HUES64 (cell line): ENCODE measurements around the gene ZSCAN5A.

Experiments
- H3K27ac ChIP-seq: 2 replicates; pipeline ENCODE4 v1.7.0; 2013; ENCODE audit warnings: low read depth, low read length, inconsistent platforms
- H3K27me3 ChIP-seq: 2 replicates; pipeline ENCODE4 v1.6.1; 2013; ENCODE audit warnings: mild to moderate bottlenecking, low read length; ENCODE audit not compliant: insufficient read depth
- H3K36me3 ChIP-seq: 2 replicates; pipeline ENCODE4 v1.6.1; 2013; ENCODE audit warnings: mild to moderate bottlenecking, low read length; ENCODE audit not compliant: insufficient read depth
- H3K4me1 ChIP-seq: 2 replicates; pipeline ENCODE4 v1.6.1; 2013; ENCODE audit warnings: mild to moderate bottlenecking, low read length, moderate library complexity; ENCODE audit not compliant: insufficient read depth
- H3K4me3 ChIP-seq: 2 replicates; pipeline ENCODE4 v1.5.1; 2013; ENCODE audit warnings: mild to moderate bottlenecking, low read length, moderate library complexity
- H3K9ac ChIP-seq: 2 replicates; pipeline ENCODE4 v1.6.1; 2013; ENCODE audit warnings: mild to moderate bottlenecking, low read depth, low read length
- H3K9me3 ChIP-seq: 2 replicates; pipeline ENCODE4 v1.6.1; 2013; ENCODE audit warnings: low read depth, low read length; ENCODE audit not compliant: insufficient read depth
- WGBS: fragments of 150-250, 120-280 bp; methylation state at CpG from one replicate; pipeline ENCODE4 v1.1.7; 2013; ENCODE audit warnings: missing lambda C conversion rate; 5-methylcytosine and 5-hydroxymethylcytosine counted together

Gene ZSCAN5A

DNA sequence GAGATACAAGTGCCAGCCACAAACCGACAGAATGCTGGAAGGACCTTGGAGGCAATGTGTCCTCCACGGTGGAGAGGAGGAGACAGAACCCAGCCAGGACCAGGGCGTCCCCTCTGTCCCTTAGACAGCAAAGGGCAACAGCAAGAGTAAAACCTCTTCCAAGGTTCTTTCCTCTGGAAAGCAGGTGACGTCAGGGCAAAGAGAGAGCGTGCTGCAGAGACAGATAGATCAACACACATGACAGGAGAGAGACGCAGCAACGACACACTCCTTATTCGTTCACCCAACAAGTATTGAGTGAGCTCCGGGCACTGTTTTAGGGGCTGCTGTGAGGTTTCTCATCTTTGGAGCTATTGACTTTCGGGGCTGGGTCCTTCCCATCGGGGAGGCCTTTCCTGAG is 140.1 kb downstream of the ZSCAN5A start:
- WGBS: 60% methylated on average over 11 of the region's 11 CpGs
- 0 out of 2 replicates have a peak, but pooled peaks cover 3% of the 10 kb centered on the region for H3K27me3 ChIP-seq
- H3K4me3 ChIP-seq: no peak overlapping the region

GRCh38 chr19:56174086-56174485 is 140.6 kb downstream of the ZSCAN5A start:
- WGBS: 23% methylated on average over 5 of the region's 9 CpGs
- no peaks in the 10 kb centered on the region for H3K9me3 ChIP-seq
- no peaks in the 10 kb centered on the region for H3K36me3 ChIP-seq
- H3K9ac ChIP-seq: no peak overlapping the region
- 0 out of 2 replicates have a peak, but pooled peaks cover 3% of the 10 kb centered on the region for H3K27me3 ChIP-seq
- H3K4me1 ChIP-seq: peaks cover 5% of the 10 kb centered on the region; the same call in 1 of the 2 replicates
- H3K4me3 ChIP-seq: no peak overlapping the region
- no peak overlapping the region for H3K27ac ChIP-seq

More for the DNA sequence above, 140.1 kb downstream of the ZSCAN5A start:
- Histone ChIP-seq H3K36me3 (no peaks in the 10 kb centered on the region), H3K4me1 (peaks cover 5% of the 10 kb centered on the region; the same call in 1 of the 2 replicates), H3K9ac (no peak overlapping the region), H3K27ac (no peak overlapping the region), H3K9me3 (no peaks in the 10 kb centered on the region)
